Memory B cell (primary cell): ENCODE measurements around the gene RNF217.

Experiments used
- ATAC-seq: fragments of 150-1000 bp; cut with Tn5 transposase; 2 replicates; pipeline ENCODE4 v1.10.0; 2021; ENCODE audit warnings: low read depth, mild to moderate bottlenecking, moderate library complexity
- DNase-seq, 2 donors: peaks; one replicate each; pipeline ENCODE4 v3.0.0; 2022; ENCODE audit warnings: low spot score in 2 of 2
- H3K27ac Mint-ChIP-seq: one replicate; pipeline ENCODE4 v1.8.0; 2022; ENCODE audit warnings: mild to moderate bottlenecking, moderate library complexity, mixed read lengths
- H3K27me3 Mint-ChIP-seq: one replicate; pipeline ENCODE4 v1.8.0; 2022; ENCODE audit warnings: mixed read lengths
- H3K36me3 Mint-ChIP-seq: one replicate; pipeline ENCODE4 v1.8.0; 2022; ENCODE audit warnings: mild to moderate bottlenecking, mixed read lengths
- H3K4me1 Mint-ChIP-seq: one replicate; pipeline ENCODE4 v1.8.0; 2022; ENCODE audit warnings: mixed read lengths
- H3K4me3 Mint-ChIP-seq: one replicate; pipeline ENCODE4 v1.8.0; 2022; ENCODE audit warnings: mild to moderate bottlenecking, moderate library complexity, mixed read lengths
- H3K9me3 Mint-ChIP-seq: one replicate; pipeline ENCODE4 v1.8.0; 2022; ENCODE audit warnings: mixed read lengths

The RNF217 gene

GRCh38 chr6:124989136-124989983, 27.1 kb downstream of the RNF217 start:
- DNase-seq (no peak), ATAC-seq (no peak)
- Mint-ChIP-seq H3K36me3 (peaks cover 1% of the 10 kb centered on the region), H3K9me3 (peaks cover 4% of the 10 kb centered on the region), H3K4me3 (no peak overlapping the region), H3K4me1 (no peaks in the 10 kb centered on the region), H3K27ac (no peak overlapping the region), H3K27me3 (no peaks in the 10 kb centered on the region)

- no peak overlapping the region for H3K27ac Mint-ChIP-seq
- H3K4me3 Mint-ChIP-seq = no peak overlapping the region
- peaks cover 1% of the 10 kb centered on the region for H3K36me3 Mint-ChIP-seq
- DNase-seq (no peak), ATAC-seq (no peak)
- H3K4me1 Mint-ChIP-seq = no peaks in the 10 kb centered on the region
- H3K9me3 Mint-ChIP-seq = peaks cover 4% of the 10 kb centered on the region
- no peaks in the 10 kb centered on the region for H3K27me3 Mint-ChIP-seq
Measured at GRCh38 chr6:124990988-124991387, 28.8 kb downstream of the RNF217 start.

- DNase-seq (no peak), ATAC-seq (no peak)
- Mint-ChIP-seq H3K27ac (no peak overlapping the region), H3K4me3 (no peak overlapping the region), H3K36me3 (peaks cover 1% of the 10 kb centered on the region), H3K9me3 (peaks cover 4% of the 10 kb centered on the region), H3K4me1 (no peaks in the 10 kb centered on the region), H3K27me3 (no peaks in the 10 kb centered on the region)
Measured at GRCh38 chr6:124991764-124992295, 29.6 kb downstream of the RNF217 start.

GRCh38 chr6:124993327-124993726, 31.1 kb downstream of the RNF217 start:
- H3K36me3 Mint-ChIP-seq = peaks cover 1% of the 10 kb centered on the region

GRCh38 chr6:124994648-124995047, 32.4 kb downstream of the RNF217 start:
- no peak for ATAC-seq
- Mint-ChIP-seq H3K27me3 (no peaks in the 10 kb centered on the region), H3K9me3 (peaks cover 4% of the 10 kb centered on the region), H3K36me3 (peaks cover 1% of the 10 kb centered on the region), H3K4me1 (no peaks in the 10 kb centered on the region), H3K4me3 (no peak overlapping the region), H3K27ac (no peak overlapping the region)
- DNase-seq = no peak

More at GRCh38 chr6:124993327-124993726, 31.1 kb downstream of the RNF217 start:
- no peaks in the 10 kb centered on the region for H3K27me3 Mint-ChIP-seq
- DNase-seq (no peak), ATAC-seq (no peak)
- no peak overlapping the region for H3K27ac Mint-ChIP-seq
- H3K4me3 Mint-ChIP-seq = no peak overlapping the region
- H3K4me1 Mint-ChIP-seq = no peaks in the 10 kb centered on the region
- peaks cover 4% of the 10 kb centered on the region for H3K9me3 Mint-ChIP-seq

GRCh38 chr6:124995131-124995530, 32.9 kb downstream of the RNF217 start:
- ATAC-seq (no peak), DNase-seq (no peak)
- Mint-ChIP-seq H3K27me3 (no peaks in the 10 kb centered on the region), H3K9me3 (peaks cover 2% of the 10 kb centered on the region), H3K27ac (no peak overlapping the region), H3K4me1 (no peaks in the 10 kb centered on the region), H3K4me3 (no peak overlapping the region), H3K36me3 (peaks cover 1% of the 10 kb centered on the region)

GRCh38 chr6:124995645-124996325, 33.5 kb downstream of the RNF217 start:
- no peaks in the 10 kb centered on the region for H3K27me3 Mint-ChIP-seq
- ATAC-seq (no peak), DNase-seq (no peak)
- no peaks in the 10 kb centered on the region for H3K4me1 Mint-ChIP-seq
- H3K4me3 Mint-ChIP-seq = no peak overlapping the region
- peaks cover 2% of the 10 kb centered on the region for H3K9me3 Mint-ChIP-seq
- H3K27ac Mint-ChIP-seq = no peak overlapping the region
- H3K36me3 Mint-ChIP-seq = peaks cover 1% of the 10 kb centered on the region

GRCh38 chr6:124996411-124996810, 34.2 kb downstream of the RNF217 start:
- H3K9me3 Mint-ChIP-seq = no peaks in the 10 kb centered on the region

GRCh38 chr6:124997196-124997875, 35.1 kb downstream of the RNF217 start:
- Mint-ChIP-seq H3K9me3 (no peaks in the 10 kb centered on the region), H3K4me1 (no peaks in the 10 kb centered on the region), H3K27me3 (no peaks in the 10 kb centered on the region), H3K27ac (no peak overlapping the region), H3K36me3 (no peaks in the 10 kb centered on the region), H3K4me3 (no peak overlapping the region)
- ATAC-seq (no peak), DNase-seq (no peak)

More at GRCh38 chr6:124996411-124996810, 34.2 kb downstream of the RNF217 start:
- Mint-ChIP-seq H3K36me3 (no peaks in the 10 kb centered on the region), H3K4me3 (no peak overlapping the region), H3K4me1 (no peaks in the 10 kb centered on the region), H3K27me3 (no peaks in the 10 kb centered on the region), H3K27ac (no peak overlapping the region)
- ATAC-seq (no peak), DNase-seq (no peak)

GRCh38 chr6:124999105-124999764, 37.0 kb downstream of the RNF217 start:
- Mint-ChIP-seq H3K27me3 (peaks cover 2% of the 10 kb centered on the region), H3K4me1 (no peaks in the 10 kb centered on the region), H3K4me3 (no peak overlapping the region), H3K27ac (no peak overlapping the region), H3K36me3 (no peaks in the 10 kb centered on the region), H3K9me3 (peaks cover 3% of the 10 kb centered on the region)
- no peak for ATAC-seq
- DNase-seq = no peak

- ATAC-seq (no peak), DNase-seq (no peak)
- Mint-ChIP-seq H3K27me3 (peaks cover 2% of the 10 kb centered on the region), H3K27ac (no peak overlapping the region), H3K36me3 (no peaks in the 10 kb centered on the region), H3K9me3 (peaks cover 3% of the 10 kb centered on the region), H3K4me3 (no peak overlapping the region), H3K4me1 (no peaks in the 10 kb centered on the region)
Measured at GRCh38 chr6:125001684-125002405, 39.6 kb downstream of the RNF217 start.

- Mint-ChIP-seq H3K27me3 (peaks cover 2% of the 10 kb centered on the region), H3K9me3 (peaks cover 3% of the 10 kb centered on the region), H3K4me3 (no peak overlapping the region), H3K27ac (no peak overlapping the region), H3K36me3 (no peaks in the 10 kb centered on the region), H3K4me1 (no peaks in the 10 kb centered on the region)
- DNase-seq (no peak), ATAC-seq (no peak)
Measured at GRCh38 chr6:125002406-125002741, 40.1 kb downstream of the RNF217 start.

GRCh38 chr6:125003070-125003469, 40.8 kb downstream of the RNF217 start:
- Mint-ChIP-seq H3K36me3 (no peaks in the 10 kb centered on the region), H3K27ac (no peak overlapping the region), H3K9me3 (peaks cover 5% of the 10 kb centered on the region), H3K4me3 (no peak overlapping the region), H3K27me3 (peaks cover 2% of the 10 kb centered on the region), H3K4me1 (no peaks in the 10 kb centered on the region)
- ATAC-seq = no peak
- DNase-seq = no peak
